HG03432 (cell line): ENCODE results near the gene TEC.
"Not testable (repeated sequence)": the region's sequence is repeated elsewhere in the genome, so short reads cannot be mapped to it uniquely, and the experiment has no call there.

Experiments
- ATAC-seq: cut with Tn5 transposase; IDR thresholded peaks from one replicate; pipeline ENCODE4 v1.9.1; 2021; ENCODE audit warnings: mild to moderate bottlenecking, moderate library complexity; ENCODE audit not compliant: unreplicated experiment

TEC gene

GRCh38 chr4:48268956-48269860 is at the start of gene TEC:
Gene TEC, minus strand, starts transcription at chr4:48269838. Its CDS starts 41,224 bp downstream, at chr4:48228614.
- peak; percentile 33 for ATAC-seq

- peak; percentile 80 for ATAC-seq
Observed at GRCh38 chr4:48315728-48316630, 46.3 kb upstream of the TEC start.

DNA sequence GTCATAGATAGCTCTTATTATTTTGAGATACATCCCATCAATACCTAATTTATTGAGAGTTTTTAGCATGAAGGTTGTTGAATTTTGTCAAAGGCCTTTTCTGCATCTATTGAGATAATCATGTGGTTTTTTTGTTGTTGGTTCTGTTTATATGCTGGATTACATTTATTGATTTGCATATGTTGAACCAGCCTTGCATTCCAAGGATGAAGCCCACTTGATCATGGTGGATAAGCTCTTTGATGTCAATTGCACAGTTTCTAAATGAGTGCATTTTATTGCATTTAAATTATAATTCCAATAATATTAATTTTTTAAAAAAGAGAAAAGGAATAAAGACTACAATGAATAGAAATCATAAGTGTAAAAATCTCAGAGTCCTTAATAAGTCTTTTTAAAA is 45.1 kb upstream of the TEC start:
- not testable (repeated sequence) for ATAC-seq

- no peak for ATAC-seq
Observed at GRCh38 chr4:48311896-48312295, 42.3 kb upstream of the TEC start.

DNA sequence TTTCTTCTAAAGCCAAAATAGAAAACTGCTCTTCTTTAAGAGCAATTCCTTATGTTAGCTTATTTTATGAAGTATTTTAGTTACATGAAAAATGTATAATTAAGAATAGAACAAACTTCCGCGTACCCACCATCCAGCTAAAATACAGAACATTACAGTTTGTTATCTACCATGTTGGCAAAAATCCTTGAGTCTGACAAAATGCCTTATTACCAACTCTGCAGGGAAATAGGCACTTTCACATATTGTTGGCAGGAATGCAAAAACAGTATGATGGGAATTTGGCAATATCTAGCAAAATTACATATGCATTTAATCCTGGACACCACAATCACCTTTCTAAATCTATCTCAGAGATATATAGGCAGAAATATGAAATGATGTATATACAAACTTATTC is 39.3 kb upstream of the TEC start:
- no peak for ATAC-seq

DNA sequence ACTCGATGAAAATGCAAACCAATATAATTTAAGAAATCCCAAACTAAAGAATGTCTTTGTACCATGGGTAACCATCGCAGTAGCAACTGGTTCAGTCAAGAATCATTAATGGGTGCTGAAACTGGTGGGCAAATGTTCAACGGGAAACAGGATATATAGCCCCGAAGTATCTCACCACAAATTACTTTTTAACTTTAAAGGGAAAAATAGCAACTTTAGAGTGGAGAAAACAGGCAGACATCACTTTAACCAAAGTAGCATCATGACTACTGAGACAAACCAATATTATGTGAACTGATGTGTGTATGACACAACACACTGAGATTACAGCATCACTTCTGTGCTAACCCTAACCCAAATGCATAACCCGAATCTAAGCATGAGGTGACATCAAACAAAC is 37.9 kb upstream of the TEC start:
- ATAC-seq: no peak

DNA sequence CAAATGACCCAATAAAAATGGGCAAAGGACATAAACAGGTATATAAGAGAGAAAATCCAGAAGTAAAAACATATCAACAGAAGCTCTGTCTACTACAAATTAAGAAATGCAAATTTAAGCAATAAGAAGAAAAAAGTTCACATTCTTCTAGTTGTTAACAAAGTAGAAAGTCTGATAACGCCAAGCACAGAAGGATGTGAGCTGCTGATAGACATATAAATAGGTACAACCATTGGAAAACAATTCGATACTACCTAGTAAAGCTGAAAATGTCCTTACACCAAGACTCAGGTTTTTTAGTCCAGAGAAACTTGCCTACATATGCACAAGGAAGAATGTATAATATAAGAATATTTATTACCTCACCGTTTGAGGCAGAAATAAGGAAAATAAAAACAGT is 35.9 kb upstream of the TEC start:
- ATAC-seq: no peak

DNA sequence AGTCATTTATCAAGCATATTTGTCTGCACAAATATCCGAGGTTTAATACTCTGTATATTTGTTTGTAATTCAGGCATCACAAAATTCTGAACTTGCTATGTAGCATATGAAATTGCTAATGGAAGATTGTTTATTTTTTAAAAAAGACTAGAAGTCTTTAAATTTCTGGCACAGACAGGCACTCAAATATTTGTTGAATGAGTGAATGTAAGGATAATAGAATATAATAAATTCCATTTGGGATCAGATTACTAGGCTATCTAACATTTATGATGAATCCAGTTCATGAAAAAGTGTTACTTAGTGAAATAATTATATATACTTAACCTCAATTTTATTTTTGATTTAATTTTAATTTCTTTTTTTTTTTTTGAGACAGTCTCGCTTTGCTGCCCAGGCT is 30.4 kb upstream of the TEC start:
- ATAC-seq: no peak

- no peak for ATAC-seq
Observed at GRCh38 chr4:48299560-48299959, 29.9 kb upstream of the TEC start.

GRCh38 chr4:48297256-48297846 is 27.7 kb upstream of the TEC start:
- ATAC-seq: no peak

GRCh38 chr4:48296365-48296764 is 26.7 kb upstream of the TEC start:
- peak; percentile 94 for ATAC-seq

- ATAC-seq: no peak
Observed at GRCh38 chr4:48295116-48295515, 25.5 kb upstream of the TEC start.

- not testable (repeated sequence) for ATAC-seq
Observed at GRCh38 chr4:48292218-48292790, 22.7 kb upstream of the TEC start.

DNA sequence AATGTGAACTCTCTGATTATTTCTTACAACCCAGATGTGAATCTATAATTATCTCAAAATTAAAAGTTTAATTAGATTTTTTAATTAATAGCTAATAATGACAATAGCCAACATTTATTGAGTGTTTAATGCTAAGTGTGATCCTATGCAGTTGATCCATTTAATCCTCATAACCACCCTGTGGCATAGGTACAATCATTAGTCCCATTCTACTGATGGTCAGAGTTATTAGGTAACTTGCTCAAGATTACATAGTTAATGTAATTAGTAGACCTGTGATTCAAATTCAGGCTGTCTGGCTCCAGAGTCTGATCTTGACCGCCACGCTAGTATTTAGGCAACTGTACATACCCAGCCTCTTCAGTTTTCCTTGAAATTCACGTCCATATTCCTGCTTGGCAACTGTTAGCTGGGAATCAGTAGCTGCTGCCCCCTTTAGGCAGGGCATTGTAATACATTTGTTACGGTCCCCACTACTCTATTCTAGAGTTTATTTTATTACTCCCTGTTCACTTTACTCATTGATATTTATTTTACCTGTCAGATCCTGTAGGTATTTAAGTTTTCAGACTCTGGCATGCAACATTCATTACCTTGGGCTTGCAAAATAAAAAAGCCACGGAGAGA is 20.6 kb upstream of the TEC start:
- no peak for ATAC-seq

DNA sequence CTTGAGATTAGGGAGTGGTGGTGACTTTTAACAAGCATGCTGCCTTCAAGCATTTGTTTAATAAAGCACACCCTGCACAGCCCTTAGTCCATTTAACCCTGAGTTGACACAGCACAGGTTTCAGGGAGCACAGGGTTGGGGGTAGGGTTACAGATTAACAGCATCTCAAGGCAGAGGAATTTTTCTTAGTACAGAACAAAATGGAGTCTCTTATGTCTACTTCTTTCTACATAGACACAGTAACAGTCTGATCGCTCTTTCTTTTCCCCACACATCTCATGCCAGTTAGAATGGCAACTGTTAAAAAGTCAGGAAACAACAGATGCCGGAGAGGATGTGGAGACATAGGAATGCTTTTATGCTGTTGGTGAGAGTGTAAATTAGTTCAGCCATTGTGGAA is 16.4 kb upstream of the TEC start:
- not testable (repeated sequence) for ATAC-seq

- not testable (repeated sequence) for ATAC-seq
Observed at GRCh38 chr4:48285640-48286039, 16.0 kb upstream of the TEC start.

DNA sequence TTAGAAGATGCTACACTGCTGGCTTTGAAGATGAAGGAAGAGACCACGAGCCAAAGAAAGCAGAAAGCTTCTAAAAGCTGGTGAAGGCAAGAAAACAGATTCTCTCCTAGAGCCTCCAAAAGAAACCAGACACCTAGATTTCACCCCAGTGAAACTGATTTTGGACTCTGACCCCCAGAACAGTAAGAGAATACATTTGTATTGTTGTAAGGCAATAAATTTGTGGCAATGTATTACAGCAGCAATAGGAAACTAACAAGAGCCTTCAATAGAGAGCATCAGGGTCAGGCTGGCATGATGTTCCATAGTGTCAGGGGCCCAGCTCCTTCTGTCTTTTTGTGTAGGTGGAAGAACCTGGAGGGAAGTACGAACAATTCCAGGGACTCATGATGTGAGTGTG is 6.0 kb upstream of the TEC start:
- ATAC-seq: peak; percentile 1

DNA sequence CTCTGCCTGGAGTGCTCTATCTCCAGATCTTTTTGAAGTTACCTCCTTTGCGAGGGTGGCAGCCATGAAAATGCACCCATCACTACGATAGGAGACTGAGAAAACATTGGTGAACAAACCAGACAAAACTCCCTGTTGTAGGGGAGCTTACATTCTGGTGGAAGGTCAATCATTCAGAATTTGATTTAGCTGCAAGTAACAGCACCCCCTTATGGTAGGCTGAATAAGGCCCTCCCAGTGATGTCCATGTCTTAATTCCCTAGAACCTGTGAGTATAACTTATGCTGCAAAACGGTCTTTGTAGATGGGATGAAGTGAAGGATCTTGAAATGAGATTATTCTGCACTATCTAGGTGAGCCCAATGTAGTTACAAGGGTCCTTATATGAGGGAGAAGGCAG is 5.6 kb upstream of the TEC start:
- peak; percentile 37 for ATAC-seq

GRCh38 chr4:48271626-48272025 is 2.0 kb upstream of the TEC start:
- no peak for ATAC-seq

DNA sequence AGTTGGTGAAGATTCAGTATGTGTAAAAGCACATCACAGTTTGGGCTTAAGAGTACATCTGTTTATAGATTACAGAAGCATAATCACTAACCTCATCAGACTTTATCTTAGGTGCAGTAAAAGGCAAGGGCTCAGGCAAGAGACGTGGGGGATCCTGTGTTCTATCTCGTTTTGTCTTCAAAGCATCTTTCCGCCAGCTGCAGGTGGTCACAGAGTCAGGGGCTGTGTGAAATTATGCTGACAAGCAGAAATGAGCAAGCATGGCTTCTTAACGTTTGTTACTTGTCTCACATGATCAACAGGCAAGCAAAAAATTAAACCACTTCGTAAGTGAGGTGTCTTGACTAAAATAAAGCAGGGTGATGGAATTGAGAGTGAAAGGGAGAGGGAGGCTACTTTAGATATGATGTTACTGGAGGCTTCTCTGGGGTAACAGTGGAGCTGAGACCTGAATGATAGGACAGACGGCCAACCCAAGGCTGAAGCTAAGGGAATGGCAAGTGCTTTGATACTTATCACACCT is 1.4 kb upstream of the TEC start:
- no peak for ATAC-seq
